Activated T-cell treated with anti-CD3 and anti-CD28 coated beads, Interleukin-2, amount 50 U/mL, for 4 hours (primary cell): ENCODE measurements around the gene MRO. TPM values are rescaled to one million over a fixed set of nuclear protein-coding genes. Genes with fewer than 3 reads are reported as not detected.

Source experiments
- ATAC-seq, 2 donors: fragments of 200-7000 bp; cut with Tn5 transposase; one replicate each; pipeline ENCODE4 v1.10.0; 2021
- DNase-seq: peaks from one replicate; pipeline ENCODE4 v3.0.0-alpha.2; 2020
- H3K27me3 Mint-ChIP-seq: one replicate; pipeline ENCODE4 v1.8.0; 2021; ENCODE audit warnings: low read depth, mixed read lengths
- H3K36me3 Mint-ChIP-seq: one replicate; pipeline ENCODE4 v1.8.0; 2022; ENCODE audit warnings: mixed read lengths; ENCODE audit not compliant: insufficient read depth
- H3K4me1 Mint-ChIP-seq: one replicate; pipeline ENCODE4 v1.8.0; 2021; ENCODE audit warnings: low read depth, mixed read lengths
- H3K4me3 Mint-ChIP-seq: one replicate; pipeline ENCODE4 v1.8.0; 2021; ENCODE audit warnings: mild to moderate bottlenecking, moderate library complexity, mixed read lengths
- H3K9me3 Mint-ChIP-seq: one replicate; pipeline ENCODE4 v1.8.0; 2021; ENCODE audit warnings: mixed read lengths
- total RNA-seq, 3 donors: library from RNA; stranded (reverse); gene quantifications; one replicate each; pipeline ENCODE4 v1.2.1, GENCODE V29; 2021

The MRO gene
- total RNA-seq, 3 donors from 2014 or later: not detected

DNA sequence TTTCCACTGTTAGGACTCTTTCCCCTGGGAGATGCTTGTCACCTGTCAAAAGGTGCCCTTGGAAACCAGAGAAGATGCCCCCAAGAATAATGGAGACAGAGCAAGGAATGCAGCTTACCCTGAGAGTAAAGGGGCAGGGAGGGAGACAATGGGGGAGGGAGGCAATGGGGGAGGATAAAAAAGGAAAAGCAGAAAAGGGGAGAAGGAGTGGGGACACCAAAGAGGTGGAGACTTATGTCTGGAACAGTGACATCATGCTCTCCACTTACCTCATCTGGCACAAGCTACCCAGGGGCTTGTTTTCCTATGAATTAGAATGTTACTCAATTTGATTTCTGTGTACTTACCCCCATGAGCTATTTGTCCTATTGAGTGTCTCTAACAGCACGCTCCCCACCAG lies 67.9 kb downstream of the MRO start:
- ATAC-seq (no peak), DNase-seq (no peak)
- Mint-ChIP-seq H3K9me3 (no peaks in the 10 kb centered on the region), H3K4me1 (no peaks in the 10 kb centered on the region), H3K36me3 (no peaks in the 10 kb centered on the region), H3K27me3 (peaks cover 36% of the 10 kb centered on the region), H3K4me3 (no peak overlapping the region)

DNA sequence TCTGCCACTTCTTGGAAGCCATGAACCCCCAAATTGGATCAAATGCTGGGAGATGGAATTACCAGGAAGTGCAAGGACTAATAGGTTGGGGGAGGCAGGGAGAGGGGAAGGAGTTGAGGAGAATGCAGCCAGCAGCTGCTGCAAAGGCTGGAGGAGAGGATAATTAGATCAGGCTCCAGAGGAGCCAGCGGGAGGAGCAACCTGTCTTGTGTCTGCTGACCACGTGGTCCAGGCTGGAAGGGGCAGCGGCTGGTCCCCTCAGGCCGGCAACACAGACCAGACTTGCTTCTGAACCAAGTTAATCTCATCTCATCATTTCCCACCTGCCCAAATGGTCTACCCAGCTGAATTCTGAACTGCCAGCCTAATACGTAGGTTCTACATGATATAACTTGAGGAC lies 68.3 kb downstream of the MRO start:
- DNase-seq: no peak
- Mint-ChIP-seq H3K9me3 (no peaks in the 10 kb centered on the region), H3K27me3 (peaks cover 34% of the 10 kb centered on the region), H3K36me3 (no peaks in the 10 kb centered on the region), H3K4me1 (no peaks in the 10 kb centered on the region), H3K4me3 (no peak overlapping the region)
- no peak for ATAC-seq

DNA sequence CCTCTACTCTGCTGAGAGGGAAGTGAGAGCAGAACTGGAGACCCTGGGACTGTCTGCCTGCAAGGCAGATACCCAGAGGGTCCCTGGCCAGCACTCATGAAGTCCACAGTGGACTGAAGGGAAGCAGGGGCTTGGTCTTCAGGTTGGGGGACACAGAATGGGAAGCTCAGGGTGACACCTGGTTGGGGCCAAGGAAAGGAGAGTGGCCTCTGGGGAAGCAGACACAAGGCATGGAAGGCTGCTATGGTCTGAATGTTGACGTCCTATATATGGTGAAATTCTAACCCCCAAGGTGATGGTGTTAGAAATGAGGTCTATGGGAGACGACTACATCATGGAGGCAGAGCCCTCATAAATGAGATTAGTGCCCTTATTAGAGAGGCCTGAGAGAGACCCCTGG lies 69.3 kb downstream of the MRO start:
- H3K9me3 Mint-ChIP-seq: no peaks in the 10 kb centered on the region
- H3K4me3 Mint-ChIP-seq: no peak overlapping the region
- DNase-seq (no peak), ATAC-seq (no peak)
- peaks cover 34% of the 10 kb centered on the region for H3K27me3 Mint-ChIP-seq
- H3K36me3 Mint-ChIP-seq: no peaks in the 10 kb centered on the region
- H3K4me1 Mint-ChIP-seq: no peaks in the 10 kb centered on the region

DNA sequence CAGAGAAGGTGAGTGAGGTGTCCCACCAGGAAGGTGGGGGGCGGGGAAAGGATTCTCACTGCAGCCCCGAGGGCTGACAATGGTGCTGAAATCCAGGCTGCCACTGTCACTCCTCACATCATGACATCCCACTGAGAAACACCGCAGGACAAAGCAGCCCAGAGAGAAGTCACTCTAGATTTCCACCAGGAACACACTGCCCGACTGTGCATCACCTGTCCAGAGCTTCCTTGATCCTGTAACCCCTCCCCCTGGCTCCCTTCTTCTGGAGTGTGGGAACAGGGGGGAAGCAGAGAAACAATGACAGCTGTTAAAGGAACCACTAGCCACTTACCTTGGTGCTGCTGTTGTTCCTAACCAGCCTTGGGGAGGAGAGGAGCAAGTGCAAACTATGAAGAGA lies 69.9 kb downstream of the MRO start:
- ATAC-seq (no peak), DNase-seq (no peak)
- Mint-ChIP-seq H3K36me3 (no peaks in the 10 kb centered on the region), H3K4me3 (no peak overlapping the region), H3K9me3 (no peaks in the 10 kb centered on the region), H3K4me1 (no peaks in the 10 kb centered on the region), H3K27me3 (peaks cover 31% of the 10 kb centered on the region)

- DNase-seq: no peak
- no peak overlapping the region for H3K4me3 Mint-ChIP-seq
- ATAC-seq: no peak
- H3K4me1 Mint-ChIP-seq: no peaks in the 10 kb centered on the region
- H3K36me3 Mint-ChIP-seq: no peaks in the 10 kb centered on the region
- H3K9me3 Mint-ChIP-seq: no peaks in the 10 kb centered on the region
- peaks cover 31% of the 10 kb centered on the region for H3K27me3 Mint-ChIP-seq
Observed at GRCh38 chr18:50749421-50749820, 70.4 kb downstream of the MRO start.

GRCh38 chr18:50748243-50749229 lies 71.3 kb downstream of the MRO start:
- ATAC-seq (no peak), DNase-seq (no peak)
- H3K4me3 Mint-ChIP-seq: no peak overlapping the region
- H3K36me3 Mint-ChIP-seq: no peaks in the 10 kb centered on the region
- peaks cover 30% of the 10 kb centered on the region for H3K27me3 Mint-ChIP-seq
- H3K4me1 Mint-ChIP-seq: no peaks in the 10 kb centered on the region
- H3K9me3 Mint-ChIP-seq: no peaks in the 10 kb centered on the region

GRCh38 chr18:50747849-50748242 lies 72.0 kb downstream of the MRO start:
- ATAC-seq: no peak
- Mint-ChIP-seq H3K27me3 (peaks cover 30% of the 10 kb centered on the region), H3K4me1 (no peaks in the 10 kb centered on the region), H3K4me3 (no peak overlapping the region), H3K36me3 (no peaks in the 10 kb centered on the region), H3K9me3 (no peaks in the 10 kb centered on the region)
- no peak for DNase-seq

DNA sequence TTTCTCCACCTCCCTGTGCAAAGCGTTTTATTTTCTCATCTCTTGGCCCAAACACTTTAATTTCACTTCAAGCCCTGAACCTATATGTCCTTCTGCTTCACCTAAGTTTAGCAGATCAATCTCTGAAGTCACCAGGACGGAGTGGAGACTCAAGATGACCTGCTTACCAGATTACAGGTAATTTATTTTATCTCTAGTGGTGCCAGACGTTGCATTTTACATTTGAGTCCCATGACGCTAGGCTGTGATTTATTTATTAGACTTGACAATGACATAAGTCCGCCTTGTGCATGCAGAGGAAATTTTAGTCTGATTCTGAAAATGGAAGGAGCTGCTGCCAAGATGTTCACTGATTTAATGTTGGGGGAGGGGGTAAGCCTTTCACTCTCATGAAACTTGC lies 73.9 kb downstream of the MRO start:
- Mint-ChIP-seq H3K9me3 (no peaks in the 10 kb centered on the region), H3K4me3 (no peak overlapping the region), H3K27me3 (peaks cover 19% of the 10 kb centered on the region), H3K4me1 (no peaks in the 10 kb centered on the region), H3K36me3 (no peaks in the 10 kb centered on the region)
- ATAC-seq (no peak), DNase-seq (no peak)

Other genes with a start within 250 kb of the MRO start
- 100 to 1,000 TPM in 2 of 3 donors, 10 to 100 TPM in 1; 90.9 to 108 (median 108) TPM for gene ME2, start 59.1 kb upstream of the MRO start, total RNA-seq
- gene ELAC1, start 148.0 kb upstream of the MRO start, total RNA-seq: 1 to 10 TPM; 5.9 to 10.0 (median 6.5) TPM
- gene SMAD4, start 210.2 kb upstream of the MRO start, total RNA-seq: 10 to 100 TPM; 58.6 to 60.7 (median 59.6) TPM